Measurements from ENCODE around the gene TMEM94.

DNA sequence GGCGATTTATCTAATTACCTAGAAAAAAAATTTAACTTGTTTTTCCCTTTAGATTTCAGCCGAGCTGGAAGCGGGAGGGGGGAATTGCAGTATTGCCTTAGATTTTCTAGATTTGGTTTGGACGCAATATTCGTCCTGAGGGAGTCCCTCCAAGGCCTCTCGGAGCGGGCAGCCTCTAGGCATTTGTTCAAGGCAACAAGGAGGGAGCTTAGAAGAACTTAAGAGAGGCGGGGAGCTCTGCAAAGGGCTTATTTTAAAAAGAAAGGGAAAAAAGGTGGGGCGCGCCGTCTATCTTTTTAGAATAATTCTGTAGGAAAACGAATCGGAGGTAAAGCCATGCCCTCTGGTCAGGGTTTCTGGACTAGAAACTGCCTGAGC is 407 bp upstream of the TMEM94 start:
- TF ChIP-seq, protein P1, sequence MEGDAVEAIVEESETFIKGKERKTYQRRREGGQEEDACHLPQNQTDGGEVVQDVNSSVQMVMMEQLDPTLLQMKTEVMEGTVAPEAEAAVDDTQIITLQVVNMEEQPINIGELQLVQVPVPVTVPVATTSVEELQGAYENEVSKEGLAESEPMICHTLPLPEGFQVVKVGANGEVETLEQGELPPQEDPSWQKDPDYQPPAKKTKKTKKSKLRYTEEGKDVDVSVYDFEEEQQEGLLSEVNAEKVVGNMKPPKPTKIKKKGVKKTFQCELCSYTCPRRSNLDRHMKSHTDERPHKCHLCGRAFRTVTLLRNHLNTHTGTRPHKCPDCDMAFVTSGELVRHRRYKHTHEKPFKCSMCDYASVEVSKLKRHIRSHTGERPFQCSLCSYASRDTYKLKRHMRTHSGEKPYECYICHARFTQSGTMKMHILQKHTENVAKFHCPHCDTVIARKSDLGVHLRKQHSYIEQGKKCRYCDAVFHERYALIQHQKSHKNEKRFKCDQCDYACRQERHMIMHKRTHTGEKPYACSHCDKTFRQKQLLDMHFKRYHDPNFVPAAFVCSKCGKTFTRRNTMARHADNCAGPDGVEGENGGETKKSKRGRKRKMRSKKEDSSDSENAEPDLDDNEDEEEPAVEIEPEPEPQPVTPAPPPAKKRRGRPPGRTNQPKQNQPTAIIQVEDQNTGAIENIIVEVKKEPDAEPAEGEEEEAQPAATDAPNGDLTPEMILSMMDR (IDR thresholded peaks at IDR 0.05 in 4 of 5, conservative IDR thresholded peaks at IDR 0.05 in 1 of 5) = no peak
- no peak for TF ChIP-seq POLR2A (IDR thresholded peaks at IDR 0.05)
